OCI-LY1 (cell line): Measurements from ENCODE around the gene EOGT.

Experiments used
- CTCF ChIP-seq: fragments of 200-600 bp; sonication (generic), shearing (Covaris generic); IDR thresholded peaks from 2 replicates; pipeline ENCODE4 v1.5.1; 2017; ENCODE audit warnings: mild to moderate bottlenecking, antibody characterized with exemption, low read length, moderate library complexity, mixed read lengths
- EZH2 ChIP-seq: fragments of 200-600 bp; sonication (generic), shearing (Covaris generic); IDR thresholded peaks from 2 replicates; pipeline ENCODE4 v1.8.0; 2017; ENCODE audit warnings: borderline replicate concordance, mixed run types, mild to moderate bottlenecking, antibody characterized with exemption, low read length, moderate library complexity, mixed read lengths

- TF ChIP-seq CTCF (no peak), EZH2 (no peak)
Measured at GRCh38 chr3:68935778-68936177, 77.7 kb downstream of the EOGT start.
